ENCODE data around the gene KRTAP4-11. TPM values are rescaled to one million over a fixed set of nuclear protein-coding genes. Genes with fewer than 3 reads are reported as not detected.

KRTAP4-11 gene
- total and polyA plus RNA-seq, 2 of the 8 experiments (the other 6 are each of a cell fraction or from before 2014, with no cell fraction given), result not detected

- H3K4me1 ChIP-seq (replicated peaks in 1 of 4; ENCODE audit: control insufficient read depth in 3 of 4, insufficient read depth in 4 of 4, low read length in 3 of 4), result no peaks in the 10 kb centered on the region
- no peaks in the 10 kb centered on the region for H3K23me2 ChIP-seq (ENCODE audit: low read depth, low read length)
- H4K20me1 ChIP-seq (replicated peaks in 1 of 2; ENCODE audit: control insufficient read depth in 1 of 2, insufficient read depth in 2 of 2, low read length in 2 of 2), result no peaks in the 10 kb centered on the region
- H3K18ac ChIP-seq (ENCODE audit: extremely low read depth, low read length), result no peak overlapping the region
- TF ChIP-seq TBP (IDR thresholded peaks at IDR 0.05; ENCODE audit: low read depth, low read length) (no peak), SAP30 (IDR thresholded peaks at IDR 0.05; ENCODE audit: insufficient read depth, insufficient replicate concordance, low read length) (no peak), KDM4A (IDR thresholded peaks at IDR 0.05; ENCODE audit: low read depth, low read length, severe bottlenecking) (no peak), NRF1 (IDR thresholded peaks at IDR 0.05; ENCODE audit: low read depth, low read length) (no peak), ZNF274 (IDR thresholded peaks at IDR 0.05; ENCODE audit: borderline replicate concordance, extremely low read depth, low read length) (no peak), POU5F1 (IDR thresholded peaks at IDR 0.05; ENCODE audit: low read depth, low read length) (no peak), ATF3 (IDR thresholded peaks at IDR 0.05; ENCODE audit: insufficient read depth, low read depth, low read length) (no peak), BRCA1 (IDR thresholded peaks at IDR 0.05; ENCODE audit: low read depth, low read length) (no peak), BCL11A (IDR thresholded peaks at IDR 0.05; ENCODE audit: low read depth in 2 of 2, low read length in 2 of 2) (no peak), TEAD4 (IDR thresholded peaks at IDR 0.05; ENCODE audit: low read depth, low read length) (no peak)
- no peak overlapping the region; the same call in 1 of the 2 replicates for H2BK15ac ChIP-seq (ENCODE audit: low read length)
- H2BK120ac ChIP-seq (replicated peaks; ENCODE audit: low read depth, low read length), result no peak overlapping the region
- no peak overlapping the region for H2AFZ ChIP-seq (ENCODE audit: low read length)
- H3K4me2 ChIP-seq (ENCODE audit: insufficient read depth in 1 of 2, low read depth in 2 of 2, low read length in 2 of 2), result no peak overlapping the region
- H3K9ac ChIP-seq (replicated peaks in 1 of 4; ENCODE audit: extremely low read depth in 1 of 4, low read depth in 3 of 4, low read length in 3 of 4), result no peak overlapping the region
- DNase-seq (ENCODE audit: low read depth in 1 of 2, low spot score in 2 of 2) (no peak), FAIRE-seq (no peak)
- no peak overlapping the region for H3K4ac ChIP-seq (replicated peaks; ENCODE audit: insufficient read length, low read depth, low read length)
- ChIA-PET POLR2A (ENCODE audit: partially characterized antibody) (no interaction called here), CTCF (ENCODE audit: partially characterized antibody) (interaction anchor here (0.6 kb wide), 1 partner anchor 184 kb away, joined by 3 read pairs; no protein-coding TSS in a partner anchor)
- H4K91ac ChIP-seq (replicated peaks; ENCODE audit: insufficient read length, low read length), result no peak overlapping the region
- H3K9me3 ChIP-seq (ENCODE audit: insufficient read depth in 2 of 2, low read depth in 1 of 2, low read length in 1 of 2), result no peaks in the 10 kb centered on the region
- no peak overlapping the region for H3K23ac ChIP-seq (ENCODE audit: insufficient read length)
- no peak overlapping the region for H4K5ac ChIP-seq (ENCODE audit: insufficient read length, low read depth, low read length)
- H3K27me3 ChIP-seq (replicated peaks in 1 of 4; ENCODE audit: control insufficient read depth in 3 of 4, extremely low read depth in 1 of 4, insufficient read depth in 3 of 4, low read length in 3 of 4), result no peaks in the 10 kb centered on the region
- H3K79me1 ChIP-seq (ENCODE audit: low read depth, low read length), result no peaks in the 10 kb centered on the region
- no peak overlapping the region for H2BK12ac ChIP-seq (ENCODE audit: low read depth, low read length)
- no peak overlapping the region for H3K27ac ChIP-seq (ENCODE audit: low read depth, low read length)
- no peak overlapping the region for H3K4me3 ChIP-seq (ENCODE audit: extremely low read depth in 1 of 4, insufficient read depth in 2 of 4, low read depth in 3 of 4, low read length in 4 of 4)
- no peak overlapping the region for H2BK20ac ChIP-seq (ENCODE audit: low read length)
- no peaks in the 10 kb centered on the region for H3K36me3 ChIP-seq (ENCODE audit: control insufficient read depth in 2 of 4, insufficient read depth in 4 of 4, low read length in 3 of 4)
- no peak overlapping the region for H3K56ac ChIP-seq (replicated peaks; ENCODE audit: insufficient read length, low read depth, low read length)
- no peak overlapping the region for H2AK5ac ChIP-seq (ENCODE audit: low read depth, low read length)
- no peak overlapping the region for H3K14ac ChIP-seq (ENCODE audit: insufficient read length)
- 88% methylated on average over 5 of the region's 5 CpGs; no CpG with 5 or more reads in 1 of the 2 experiments for WGBS, 2 experiments (ENCODE audit: extremely low coverage in 1 of 2, insufficient coverage in 1 of 2, insufficient read length in 1 of 2, insufficient replicate concordance in 2 of 2, low coverage in 1 of 2, low lambda C conversion rate in 2 of 2, missing lambda C conversion rate in 1 of 2)
- H4K8ac ChIP-seq (ENCODE audit: extremely low read depth, insufficient read depth, low read length), result no peak overlapping the region
- H3K79me2 ChIP-seq (ENCODE audit: control insufficient read depth in 1 of 2, insufficient read depth in 2 of 2, low read length in 2 of 2), result no peaks in the 10 kb centered on the region
- H2BK5ac ChIP-seq (ENCODE audit: low read depth, low read length), result no peak overlapping the region
These were observed 46.4 kb downstream of the KRTAP4-11 start for GRCh38 chr17:41071606-41072360.
